HepG2 (cell line): ENCODE measurements around the gene APOBEC3B. TPM values are rescaled to one million over a fixed set of nuclear protein-coding genes. Genes with fewer than 3 reads are reported as not detected.

Experiments used
- ATAC-seq: fragments of 200-7000 bp; cut with Tn5 transposase; 3 replicates; pipeline ENCODE4 v1.9.1; 2020; ENCODE audit warnings: mild to moderate bottlenecking, moderate library complexity
- BruUV-seq: library from RNA; stranded (reverse); fragments of 400-500 nt; replicated peaks from 2 replicates; lab custom pipeline; 2021; lab: Mats Ljungman, UMichigan
- CTCF ChIA-PET: fragments of 300-600 bp; formaldehyde crosslinking; extraction: SDS; loops from one replicate; lab custom pipeline; 2021; ENCODE audit warnings: low total read pairs, inconsistent platforms, low intra/inter-chr PET ratio; lab: Yijun Ruan, JAX
- POLR2A ChIA-PET: fragments of 350-600 bp; sonication (Branson Sonifier 250); formaldehyde crosslinking; loops from one replicate; lab custom pipeline; 2020; ENCODE audit warnings: antibody characterized with exemption, inconsistent platforms; lab: Yijun Ruan, JAX
- DNase-seq: peaks from one replicate; pipeline ENCODE4 v3.0.0-alpha.2; 2015; ENCODE audit warnings: low spot score
- FAIRE-seq: peaks from 3 replicates; lab custom pipeline; 2011; peaks lifted over from hg19 to GRCh38; lab: Jason Lieb, UNC
- H2AFZ ChIP-seq: one replicate; pipeline ENCODE4 v1.6.1; 2011; ENCODE audit warnings: low read length, inconsistent platforms
- H3K27ac ChIP-seq: fragments of 300-600 bp; 3 replicates; pipeline ENCODE4 v1.8.0; 2011; ENCODE audit warnings: mixed run types, mild to moderate bottlenecking, mixed read lengths, low read length, inconsistent platforms; ENCODE audit not compliant: insufficient read depth; ENCODE audit errors: extremely low read length
- H3K27me3 ChIP-seq, 2 experiments: fragments of 200-600 bp in 1 of 2; 2 replicates in 1 of 2; 3 replicates in 1 of 2; pipeline versions ENCODE4 v1.6.0 to v1.8.0; 2011; ENCODE audit warnings: low read length in 2 of 2, mild to moderate bottlenecking in 2 of 2, moderate library complexity in 2 of 2, inconsistent platforms in 1 of 2; ENCODE audit not compliant: insufficient read depth in 2 of 2, control insufficient read depth in 1 of 2
- H3K36me3 ChIP-seq, 2 experiments: fragments of 200-600 bp in 1 of 2; replicated peaks in 1 of 2; 2 replicates in 1 of 2; 3 replicates in 1 of 2; pipeline versions ENCODE4 v1.5.1 to v1.8.0; 2011; ENCODE audit warnings: low read length in 2 of 2, inconsistent platforms in 1 of 2; ENCODE audit not compliant: insufficient read depth in 2 of 2, control insufficient read depth in 1 of 2
- H3K4me1 ChIP-seq: 2 replicates; pipeline ENCODE4 v1.5.1; 2012; ENCODE audit warnings: low read length, inconsistent platforms; ENCODE audit not compliant: insufficient read depth
- H3K4me2 ChIP-seq: 2 replicates; pipeline ENCODE4 v1.6.0; 2011; ENCODE audit warnings: low read depth, low read length, inconsistent platforms
- H3K4me3 ChIP-seq, 3 experiments: fragments of 200-600 bp in 1 of 3; sonication (generic), shearing (Covaris generic) in 1 of 3; replicated peaks in 1 of 3; 2 replicates each; pipeline ENCODE4 v1.5.1; 2011 to 2016; ENCODE audit warnings: low read length in 3 of 3, inconsistent platforms in 2 of 3, low read depth in 2 of 3, mild to moderate bottlenecking in 2 of 3, control low read depth in 1 of 3, mixed read lengths in 1 of 3; ENCODE audit not compliant: insufficient read depth in 1 of 3
- H3K79me2 ChIP-seq: one replicate; pipeline ENCODE4 v1.6.1; 2011; ENCODE audit warnings: low read length, inconsistent platforms; ENCODE audit not compliant: insufficient read depth
- H3K9ac ChIP-seq: 2 replicates; pipeline ENCODE4 v1.6.0; 2011; ENCODE audit warnings: mild to moderate bottlenecking, low read depth, low read length, inconsistent platforms; ENCODE audit not compliant: insufficient read depth
- H3K9me3 ChIP-seq: 2 replicates; pipeline ENCODE4 v1.5.1; 2012; ENCODE audit warnings: mild to moderate bottlenecking, low read length
- H4K20me1 ChIP-seq: 2 replicates; pipeline ENCODE4 v1.6.0; 2011; ENCODE audit warnings: inconsistent platforms, mild to moderate bottlenecking, low read length, moderate library complexity; ENCODE audit not compliant: insufficient read depth
- HNF4A ChIP-seq: sonication (generic); formaldehyde crosslinking; IDR thresholded peaks from 2 replicates; pipeline ENCODE4 v1.4.0; 2020; ENCODE audit warnings: missing genetic modification reagents
- MEIS1 ChIP-seq: sonication (generic); formaldehyde crosslinking; IDR thresholded peaks from 2 replicates; pipeline ENCODE4 v1.9.0; 2021; ENCODE audit warnings: mild to moderate bottlenecking, missing genetic modification reagents, moderate library complexity, borderline replicate concordance
- MTA1 ChIP-seq: sonication (generic); formaldehyde crosslinking; IDR thresholded peaks from 2 replicates; pipeline ENCODE4 v1.4.0; 2020; ENCODE audit warnings: missing genetic modification reagents, mild to moderate bottlenecking, borderline replicate concordance
- NPAS2 ChIP-seq: sonication (generic); formaldehyde crosslinking; IDR thresholded peaks from 2 replicates; pipeline ENCODE4 v1.8.0; 2022; ENCODE audit warnings: mild to moderate bottlenecking, missing genetic modification reagents, borderline replicate concordance
- PAX8 ChIP-seq: sonication (generic); formaldehyde crosslinking; IDR thresholded peaks from 2 replicates; pipeline ENCODE4 v1.8.0; 2022; ENCODE audit warnings: mild to moderate bottlenecking, missing genetic modification reagents, borderline replicate concordance
- SOX6 ChIP-seq, 2 experiments: fragments of 450-650 bp in 1 of 2; sonication (generic) in 1 of 2; formaldehyde crosslinking in 1 of 2; IDR thresholded peaks; 2 replicates each; pipeline versions ENCODE4 v1.4.0 to v1.6.1; 2017 to 2020; ENCODE audit warnings: antibody characterized with exemption in 1 of 2, mild to moderate bottlenecking in 1 of 2, missing genetic modification reagents in 1 of 2
- ZBTB8A ChIP-seq: sonication (generic); formaldehyde crosslinking; IDR thresholded peaks from 2 replicates; pipeline ENCODE4 v1.4.0; 2020; ENCODE audit warnings: mild to moderate bottlenecking, low read depth, missing genetic modification reagents, borderline replicate concordance
- ZNF891 ChIP-seq: sonication (generic); formaldehyde crosslinking; IDR thresholded peaks from 2 replicates; pipeline ENCODE4 v1.5.0; 2020; ENCODE audit warnings: mild to moderate bottlenecking, missing genetic modification reagents
- WGBS: methylation state at CpG from one replicate; pipeline ENCODE4 v1.1.6; 2017; ENCODE audit warnings: low lambda C conversion rate; 5-methylcytosine and 5-hydroxymethylcytosine counted together
- in situ Hi-C: cut with HindIII; loops from 2 replicates; pipeline ENCODE4 v1.10.0; 2017; ENCODE audit warnings: low pct_unique_long_range_greater_than_20kb; ENCODE audit not compliant: extremely low pct_ligation_motif_present
- intact Hi-C: fragments of 100-400 bp; cut with micrococcal nuclease; formaldehyde crosslinking; loops from one replicate; pipeline ENCODE4 v1.10.0; 2022; ENCODE audit not compliant: unreplicated experiment
- polyA plus RNA-seq, 8 experiments: library from polyadenylated mRNA; depleted of rRNA in 3 of 8; stranded (reverse) in 7 of 8; unstranded in 1 of 8; fragments of >200 nt; fragmentation: Illumina TruSeq in 4 of 8; extraction: Trizol in 4 of 8; gene quantifications; 2 replicates each; pipeline versions ENCODE4 v1.2.1 to v1.2.3, GENCODE V29; 2011 to 2016; ENCODE audit warnings: low read depth in 4 of 8, missing spikeins in 1 of 8, mixed read lengths in 1 of 8; ENCODE audit not compliant: insufficient read depth in 1 of 8
- total RNA-seq, 5 experiments: library from RNA; depleted of rRNA; stranded (reverse); fragments of >200 nt; fragmentation: Illumina TruSeq; extraction: Trizol; gene quantifications; 2 replicates each; pipeline ENCODE4 v1.2.3, GENCODE V29; 2016; ENCODE audit warnings: low read depth in 1 of 5
- TF ChIP-seq, protein P1 (sequence below): sonication (generic); formaldehyde crosslinking; IDR thresholded peaks from 2 replicates; pipeline ENCODE4 v1.4.0; 2020; ENCODE audit warnings: low read depth, missing genetic modification reagents
- TF ChIP-seq, protein P2 (sequence below): sonication (generic); formaldehyde crosslinking; IDR thresholded peaks from 2 replicates; pipeline ENCODE4 v1.4.0; 2020; ENCODE audit warnings: mild to moderate bottlenecking, missing genetic modification reagents, borderline replicate concordance

Gene APOBEC3B
- total and polyA plus RNA-seq, 2 of the 13 experiments (the other 11 are each of a cell fraction or from before 2014, with no cell fraction given) = 6.7 to 8.8 TPM

DNA sequence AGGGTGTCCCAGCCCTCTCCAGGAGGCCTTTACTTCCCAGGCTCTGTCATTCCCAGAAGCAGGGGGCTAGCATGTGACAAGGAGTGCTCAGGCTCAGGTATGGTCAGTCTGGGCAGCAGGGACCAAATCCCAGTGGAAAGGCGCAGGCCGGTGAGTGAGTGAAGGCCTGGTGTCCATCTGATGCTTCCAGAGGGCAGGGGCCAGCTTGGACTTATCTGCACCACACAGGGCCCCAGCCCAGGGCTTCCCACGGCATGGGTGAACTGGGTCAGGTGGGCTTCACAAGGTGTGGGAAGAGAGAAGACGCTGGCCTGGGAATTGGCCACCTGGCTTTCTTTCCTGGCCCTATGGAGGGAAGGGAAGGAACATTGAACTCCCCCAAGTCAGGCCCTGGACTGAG is 45.1 kb upstream of the APOBEC3B start:
- H2AFZ ChIP-seq = no peak overlapping the region
- H3K4me1 ChIP-seq = peaks cover 11% of the 10 kb centered on the region
- POLR2A ChIA-PET = no interaction called here
- in situ Hi-C loops (no loop called here), intact Hi-C loops (no loop called here)
- DNase-seq (no peak), FAIRE-seq (no peak), ATAC-seq (no peak; the same call in 1 of the 3 replicates)
- H3K27me3 ChIP-seq = peaks cover 2 to 6% of the 10 kb centered on the region in 2 experiments; a peak in 2 of 5 replicates
- H3K9me3 ChIP-seq = no peaks in the 10 kb centered on the region
- no peaks in the 10 kb centered on the region for H3K36me3 ChIP-seq
- H3K9ac ChIP-seq = no peak overlapping the region
- H3K4me2 ChIP-seq = no peak overlapping the region
- TF ChIP-seq SOX6 (IDR thresholded peaks at IDR 0.05) = no peak
- TF ChIP-seq SOX6 (CRISPR knock-in tag; IDR thresholded peaks at IDR 0.05) = no peak
- no peak for TF ChIP-seq MEIS1 (CRISPR knock-in tag)
- TF ChIP-seq NPAS2 (CRISPR knock-in tag) = no peak
- no peak for TF ChIP-seq PAX8
- no peak for TF ChIP-seq ZBTB8A (CRISPR knock-in tag)
- TF ChIP-seq, protein P1, sequence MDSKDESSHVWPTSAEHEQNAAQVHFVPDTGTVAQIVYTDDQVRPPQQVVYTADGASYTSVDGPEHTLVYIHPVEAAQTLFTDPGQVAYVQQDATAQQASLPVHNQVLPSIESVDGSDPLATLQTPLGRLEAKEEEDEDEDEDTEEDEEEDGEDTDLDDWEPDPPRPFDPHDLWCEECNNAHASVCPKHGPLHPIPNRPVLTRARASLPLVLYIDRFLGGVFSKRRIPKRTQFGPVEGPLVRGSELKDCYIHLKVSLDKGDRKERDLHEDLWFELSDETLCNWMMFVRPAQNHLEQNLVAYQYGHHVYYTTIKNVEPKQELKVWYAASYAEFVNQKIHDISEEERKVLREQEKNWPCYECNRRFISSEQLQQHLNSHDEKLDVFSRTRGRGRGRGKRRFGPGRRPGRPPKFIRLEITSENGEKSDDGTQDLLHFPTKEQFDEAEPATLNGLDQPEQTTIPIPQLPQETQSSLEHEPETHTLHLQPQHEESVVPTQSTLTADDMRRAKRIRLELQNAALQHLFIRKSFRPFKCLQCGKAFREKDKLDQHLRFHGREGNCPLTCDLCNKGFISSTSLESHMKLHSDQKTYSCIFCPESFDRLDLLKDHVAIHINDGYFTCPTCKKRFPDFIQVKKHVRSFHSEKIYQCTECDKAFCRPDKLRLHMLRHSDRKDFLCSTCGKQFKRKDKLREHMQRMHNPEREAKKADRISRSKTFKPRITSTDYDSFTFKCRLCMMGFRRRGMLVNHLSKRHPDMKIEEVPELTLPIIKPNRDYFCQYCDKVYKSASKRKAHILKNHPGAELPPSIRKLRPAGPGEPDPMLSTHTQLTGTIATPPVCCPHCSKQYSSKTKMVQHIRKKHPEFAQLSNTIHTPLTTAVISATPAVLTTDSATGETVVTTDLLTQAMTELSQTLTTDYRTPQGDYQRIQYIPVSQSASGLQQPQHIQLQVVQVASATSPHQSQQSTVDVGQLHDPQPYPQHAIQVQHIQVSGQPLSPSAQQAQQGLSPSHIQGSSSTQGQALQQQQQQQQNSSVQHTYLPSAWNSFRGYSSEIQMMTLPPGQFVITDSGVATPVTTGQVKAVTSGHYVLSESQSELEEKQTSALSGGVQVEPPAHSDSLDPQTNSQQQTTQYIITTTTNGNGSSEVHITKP (CRISPR knock-in tag) = no peak
- TF ChIP-seq HNF4A (CRISPR knock-in tag) = no peak
- TF ChIP-seq, protein P2, sequence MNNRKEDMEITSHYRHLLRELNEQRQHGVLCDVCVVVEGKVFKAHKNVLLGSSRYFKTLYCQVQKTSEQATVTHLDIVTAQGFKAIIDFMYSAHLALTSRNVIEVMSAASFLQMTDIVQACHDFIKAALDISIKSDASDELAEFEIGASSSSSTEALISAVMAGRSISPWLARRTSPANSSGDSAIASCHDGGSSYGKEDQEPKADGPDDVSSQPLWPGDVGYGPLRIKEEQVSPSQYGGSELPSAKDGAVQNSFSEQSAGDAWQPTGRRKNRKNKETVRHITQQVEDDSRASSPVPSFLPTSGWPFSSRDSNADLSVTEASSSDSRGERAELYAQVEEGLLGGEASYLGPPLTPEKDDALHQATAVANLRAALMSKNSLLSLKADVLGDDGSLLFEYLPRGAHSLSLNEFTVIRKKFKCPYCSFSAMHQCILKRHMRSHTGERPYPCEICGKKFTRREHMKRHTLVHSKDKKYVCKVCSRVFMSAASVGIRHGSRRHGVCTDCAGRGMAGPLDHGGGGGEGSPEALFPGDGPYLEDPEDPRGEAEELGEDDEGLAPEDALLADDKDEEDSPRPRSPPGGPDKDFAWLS (CRISPR knock-in tag) = no peak
- TF ChIP-seq MTA1 (CRISPR knock-in tag) = no peak
- no peak for TF ChIP-seq ZNF891
- CTCF ChIA-PET = no interaction called here
- H3K4me3 ChIP-seq = no peak overlapping the region
- no peak overlapping the region for H3K27ac ChIP-seq
- no peaks in the 10 kb centered on the region for H3K79me2 ChIP-seq
- 92% methylated on average over 4 of the region's 4 CpGs for WGBS
- BruUV-seq = no TSS peak
- no peaks in the 10 kb centered on the region for H4K20me1 ChIP-seq
